SK-MEL-5 (cell line): ENCODE measurements around the gene HOXB4. TPM values are rescaled to one million over a fixed set of nuclear protein-coding genes. Genes with fewer than 3 reads are reported as not detected.

ENCODE experiments used
- DNase-seq: peaks from one replicate; pipeline ENCODE4 v3.0.0-alpha.2; 2016; ENCODE audit warnings: low read depth, low spot score
- in situ Hi-C: cut with HindIII; loops from 2 replicates; pipeline ENCODE4 v1.10.0; 2016; ENCODE audit warnings: low sequenced_read_pairs, high pct_unique_total_duplicates, low pct_unique_long_range_greater_than_20kb
- total RNA-seq: library from RNA; depleted of rRNA; stranded (reverse); fragments of >200 nt; shearing (Covaris generic); gene quantifications from 2 replicates; pipeline ENCODE4 v1.2.3, GENCODE V29; 2014

The HOXB4 gene
- total RNA-seq, 1 experiment from 2014 or later, result 0.48 TPM

GRCh38 chr17:48605991-48606891 lies 28.1 kb upstream of the HOXB4 start:
- no peak for DNase-seq
- in situ Hi-C loops, result no loop called here

- no peak for DNase-seq
- in situ Hi-C loops, result no loop called here
These were observed 27.3 kb upstream of the HOXB4 start for GRCh38 chr17:48605409-48605919.

- peak; percentile 58 for DNase-seq
- in situ Hi-C loops, result no loop called here
These were observed 26.7 kb upstream of the HOXB4 start, which contains the start of gene HOXB6 for GRCh38 chr17:48604770-48605329. Gene HOXB6 (minus strand): TSS chr17:48604986. CDS start chr17:48598150, 6,836 bp downstream.

GRCh38 chr17:48603959-48604769 lies 26.0 kb upstream of the HOXB4 start:
- DNase-seq, result peak; percentile 78
- in situ Hi-C loops, result no loop called here

GRCh38 chr17:48601539-48602425 lies 23.6 kb upstream of the HOXB4 start:
- DNase-seq, result no peak
- in situ Hi-C loops, result no loop called here

GRCh38 chr17:48601207-48601538 lies 23.0 kb upstream of the HOXB4 start:
- no peak for DNase-seq
- in situ Hi-C loops, result no loop called here

GRCh38 chr17:48600244-48601098 lies 22.3 kb upstream of the HOXB4 start:
- in situ Hi-C loops, result no loop called here
- DNase-seq, result no peak

GRCh38 chr17:48599354-48599753 lies 21.2 kb upstream of the HOXB4 start:
- DNase-seq, result no peak
- in situ Hi-C loops, result no loop called here

GRCh38 chr17:48598736-48599135 lies 20.6 kb upstream of the HOXB4 start:
- no peak for DNase-seq
- in situ Hi-C loops, result no loop called here

- no peak for DNase-seq
- in situ Hi-C loops, result no loop called here
These were observed 19.9 kb upstream of the HOXB4 start for GRCh38 chr17:48597778-48598631.

- in situ Hi-C loops, result no loop called here
- no peak for DNase-seq
These were observed 19.3 kb upstream of the HOXB4 start for GRCh38 chr17:48597528-48597777.

GRCh38 chr17:48596735-48597527 lies 18.8 kb upstream of the HOXB4 start:
- DNase-seq, result no peak
- in situ Hi-C loops, result no loop called here

GRCh38 chr17:48596000-48596734 lies 18.0 kb upstream of the HOXB4 start:
- no peak for DNase-seq

GRCh38 chr17:48595278-48595999 lies 17.3 kb upstream of the HOXB4 start:
- in situ Hi-C loops, result no loop called here

More at GRCh38 chr17:48596000-48596734, 18.0 kb upstream of the HOXB4 start:
- in situ Hi-C loops, result no loop called here

More at GRCh38 chr17:48595278-48595999, 17.3 kb upstream of the HOXB4 start:
- no peak for DNase-seq
